HG03442 (cell line): ENCODE data around the gene SYT12.

Experiments
- ATAC-seq: cut with Tn5 transposase; IDR thresholded peaks from one replicate; pipeline ENCODE4 v1.9.1; 2021; ENCODE audit warnings: mild to moderate bottlenecking, moderate library complexity; ENCODE audit not compliant: unreplicated experiment

SYT12 gene

DNA sequence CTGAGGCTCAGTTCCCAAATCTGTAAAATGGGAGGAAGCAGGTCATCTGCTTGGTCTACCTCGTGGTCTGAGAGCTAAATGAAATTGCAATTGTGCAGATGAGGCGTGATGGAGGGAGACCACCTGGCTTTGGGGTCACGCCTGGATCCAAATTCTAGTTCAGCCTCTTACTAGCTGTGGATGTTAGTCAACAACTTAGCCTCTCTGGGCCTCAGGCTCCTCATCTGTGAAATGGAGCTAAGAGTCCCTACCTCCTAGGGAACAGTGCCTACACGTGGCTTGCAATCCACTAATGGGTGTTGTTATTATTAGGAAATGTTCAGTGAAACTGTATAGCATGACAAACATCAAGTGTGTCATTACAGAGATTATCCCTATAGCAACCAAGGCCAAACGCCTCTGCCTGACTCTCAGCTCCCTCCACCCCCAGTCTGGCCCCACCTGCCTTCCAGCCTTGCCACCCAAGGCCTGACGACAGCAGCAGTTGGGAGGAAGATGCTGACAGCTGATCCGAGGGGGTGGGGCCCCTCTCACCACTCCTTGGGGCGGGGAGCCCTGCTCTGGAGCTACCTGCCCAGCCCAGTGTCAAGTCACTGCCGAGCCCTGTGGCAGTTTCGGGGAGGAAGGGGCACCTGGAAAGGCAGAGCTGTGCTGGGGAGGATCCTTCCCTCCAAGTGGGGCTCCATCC is 32.0 kb downstream of the SYT12 start:
- ATAC-seq, result no peak

GRCh38 chr11:67055812-67056211 is 32.9 kb downstream of the SYT12 start:
- no peak for ATAC-seq

DNA sequence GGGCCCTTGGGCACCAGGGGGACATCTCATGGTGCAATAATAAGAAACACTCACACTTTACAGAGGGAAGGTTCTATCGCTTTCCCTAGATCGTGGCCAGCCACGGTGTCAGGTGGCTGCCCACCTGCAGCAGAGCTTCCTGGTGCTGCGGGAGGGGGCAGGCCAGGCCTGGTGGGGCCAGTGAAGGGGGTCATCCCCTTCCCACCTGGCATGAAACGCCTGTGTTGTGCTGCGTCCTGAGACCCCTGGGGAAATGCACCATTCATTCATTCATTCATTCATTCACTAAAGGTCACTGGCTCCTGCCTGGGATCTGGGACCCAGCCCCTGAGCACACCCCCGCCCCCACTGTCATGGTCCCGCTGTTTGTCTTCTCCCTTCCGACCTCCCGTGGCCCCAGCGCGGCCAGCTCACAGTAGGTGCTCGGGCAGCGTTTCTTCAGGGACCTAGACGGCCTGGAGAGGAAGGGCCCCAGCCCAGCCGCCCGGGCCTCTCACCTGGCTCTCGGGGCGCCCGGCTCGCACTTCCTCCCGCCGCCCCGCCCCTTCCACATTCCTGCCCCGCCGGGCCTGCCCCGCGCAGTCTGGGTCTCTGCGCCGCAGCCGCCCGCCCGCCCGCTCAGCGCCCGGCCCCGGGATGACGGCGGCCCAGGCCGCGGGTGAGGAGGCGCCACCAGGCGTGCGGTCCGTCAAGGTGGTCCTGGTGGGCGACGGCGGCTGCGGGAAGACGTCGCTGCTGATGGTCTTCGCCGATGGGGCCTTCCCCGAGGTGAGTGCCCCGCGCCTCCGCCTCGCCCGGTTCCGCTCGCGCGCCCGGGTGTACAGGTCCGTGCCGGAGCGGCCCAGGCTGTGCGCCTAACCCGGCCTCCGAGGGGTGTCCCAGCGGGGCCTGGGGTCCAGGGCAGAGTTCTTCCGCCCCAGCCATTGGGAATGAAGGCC is 33.6 kb downstream of the SYT12 start, which contains the start of gene RHOD:
Gene RHOD, plus strand, starts transcription at position 581 of the 938 bp plus-strand sequence. Its CDS starts 56 bp downstream, at position 637.
- ATAC-seq, result no peak

DNA sequence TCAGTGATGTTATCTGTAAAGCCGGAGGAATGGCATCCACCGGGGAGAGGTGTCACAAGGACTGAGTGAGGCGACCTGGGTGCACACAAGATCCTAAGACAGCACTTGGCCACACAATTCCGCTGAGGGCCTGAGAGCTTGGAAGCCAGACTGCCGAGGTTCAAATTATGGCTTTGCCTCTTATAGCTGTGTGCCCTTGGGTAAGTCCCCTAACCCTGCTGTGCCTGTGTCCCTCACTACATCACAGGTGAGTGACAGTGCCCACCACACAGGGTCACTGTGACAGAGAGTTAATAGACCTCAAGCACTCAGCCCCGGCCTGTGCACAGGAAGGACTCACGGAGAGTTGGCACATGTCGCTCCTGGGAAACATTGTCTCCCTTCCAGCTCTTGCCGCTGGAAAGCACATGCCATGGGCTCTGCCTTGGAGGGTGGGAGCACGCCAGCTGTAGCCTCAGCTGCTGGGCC is 34.3 kb downstream of the SYT12 start:
- ATAC-seq, result no peak

- no peak for ATAC-seq
Measured at GRCh38 chr11:67058506-67058905, 35.6 kb downstream of the SYT12 start.

- ATAC-seq, result no peak
Measured at GRCh38 chr11:67059671-67060070, 36.7 kb downstream of the SYT12 start.

- ATAC-seq, result no peak
Measured at GRCh38 chr11:67060111-67060522, 37.2 kb downstream of the SYT12 start.

DNA sequence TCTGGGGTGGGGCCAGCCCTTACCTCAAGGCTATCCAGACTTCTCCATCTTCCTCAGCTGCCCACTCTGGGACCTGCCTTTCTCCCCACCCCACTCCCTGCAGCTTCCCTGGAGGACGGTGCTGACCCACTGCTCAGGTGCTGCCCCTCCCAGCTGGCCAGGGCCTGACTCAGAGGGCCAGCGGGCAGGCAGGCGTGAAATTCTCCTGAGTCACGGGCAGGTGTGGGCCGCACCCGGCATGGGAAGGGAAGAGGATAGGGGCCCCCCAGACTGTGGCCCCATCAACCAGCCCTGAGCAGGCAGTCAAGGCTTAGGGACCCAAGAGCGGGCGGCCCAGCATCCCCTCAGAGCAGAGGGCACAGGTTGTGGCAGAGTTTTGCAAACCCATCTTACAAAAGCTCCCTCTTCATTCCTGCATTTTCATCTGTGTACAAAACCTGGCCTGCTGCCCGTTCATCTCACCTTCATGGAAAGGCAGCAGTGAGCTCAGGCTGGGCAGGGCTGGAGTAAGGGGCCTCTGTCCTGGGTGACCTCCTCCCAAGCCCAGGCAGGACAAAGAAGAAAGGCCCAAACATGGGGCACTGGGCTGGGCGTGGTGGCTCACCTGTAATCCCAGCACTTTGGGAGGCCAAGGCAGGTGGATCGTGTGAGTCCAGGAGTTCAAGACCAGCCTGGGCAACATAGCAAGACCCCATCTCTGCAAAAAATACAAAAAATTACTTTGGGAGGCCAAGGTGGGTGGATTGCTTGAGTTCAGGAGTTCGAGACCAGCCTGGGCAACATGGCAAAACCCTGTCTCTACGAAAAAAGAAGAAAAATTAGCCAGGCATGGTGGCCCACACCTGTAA is 39.8 kb downstream of the SYT12 start:
- ATAC-seq, result no peak

- ATAC-seq, result no peak
Measured at GRCh38 chr11:67066333-67066709, 43.4 kb downstream of the SYT12 start.

DNA sequence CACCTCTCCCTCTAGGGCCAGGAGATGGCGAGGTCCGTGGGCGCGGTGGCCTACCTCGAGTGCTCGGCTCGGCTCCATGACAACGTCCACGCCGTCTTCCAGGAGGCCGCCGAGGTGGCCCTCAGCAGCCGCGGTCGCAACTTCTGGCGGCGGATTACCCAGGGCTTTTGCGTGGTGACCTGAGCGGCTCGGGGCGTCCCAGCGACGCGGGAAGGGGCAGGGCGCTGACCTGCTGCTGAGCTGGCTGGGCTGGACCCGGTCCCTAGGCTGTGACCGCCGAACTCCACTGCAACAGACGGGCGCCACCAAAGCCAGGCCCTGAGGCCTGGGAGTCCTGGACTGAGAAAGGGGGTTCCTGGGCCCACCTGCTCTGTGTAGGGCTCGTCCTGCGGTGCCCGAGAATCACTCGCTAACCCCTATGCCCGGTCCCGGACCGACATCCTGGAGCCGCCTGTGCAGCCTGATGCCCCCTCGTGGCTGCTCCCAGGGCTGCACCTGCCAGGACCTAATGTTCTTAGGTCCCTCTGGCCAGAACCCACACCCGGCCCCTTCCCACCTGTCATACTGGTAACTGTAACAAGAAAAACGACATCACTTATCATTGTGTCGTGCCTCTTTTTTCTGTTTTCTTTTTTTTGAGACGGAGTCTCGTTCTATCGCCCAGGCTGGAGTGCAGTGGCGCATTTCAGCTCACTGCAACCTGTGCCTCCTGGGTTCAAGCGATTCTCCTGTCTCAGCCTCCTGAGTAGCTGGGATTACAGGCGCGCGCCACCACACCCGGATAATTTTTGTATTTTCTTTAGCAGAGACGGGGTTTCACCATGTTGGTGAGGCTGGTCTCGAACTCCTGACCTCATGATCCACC is 48.7 kb downstream of the SYT12 start:
- no peak for ATAC-seq

GRCh38 chr11:67072295-67072694 is 49.4 kb downstream of the SYT12 start:
- ATAC-seq, result no peak

GRCh38 chr11:67073908-67074307 is 51.0 kb downstream of the SYT12 start:
- ATAC-seq, result no peak

DNA sequence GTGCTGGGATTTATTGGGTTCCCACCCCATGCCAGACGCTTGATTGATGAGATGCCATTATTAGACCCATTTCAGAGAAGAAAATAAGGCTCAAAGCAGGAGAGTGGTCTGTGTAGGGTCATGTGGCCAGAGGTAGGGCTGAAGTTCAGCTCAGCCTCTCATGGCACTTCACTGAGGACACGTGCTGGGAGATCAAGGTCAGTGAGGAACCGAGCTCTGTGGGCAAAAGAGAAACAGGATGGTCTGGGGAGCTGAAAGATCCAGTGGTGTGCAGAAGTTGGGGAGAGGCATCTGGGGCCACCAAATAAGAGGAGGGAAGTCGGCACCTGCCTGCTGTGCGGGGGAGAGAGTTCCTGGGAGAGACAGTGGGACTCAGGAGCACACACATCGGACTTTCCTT is 53.3 kb downstream of the SYT12 start:
- no peak for ATAC-seq

- ATAC-seq, result no peak
Measured at GRCh38 chr11:67079065-67079705, 56.3 kb downstream of the SYT12 start.

DNA sequence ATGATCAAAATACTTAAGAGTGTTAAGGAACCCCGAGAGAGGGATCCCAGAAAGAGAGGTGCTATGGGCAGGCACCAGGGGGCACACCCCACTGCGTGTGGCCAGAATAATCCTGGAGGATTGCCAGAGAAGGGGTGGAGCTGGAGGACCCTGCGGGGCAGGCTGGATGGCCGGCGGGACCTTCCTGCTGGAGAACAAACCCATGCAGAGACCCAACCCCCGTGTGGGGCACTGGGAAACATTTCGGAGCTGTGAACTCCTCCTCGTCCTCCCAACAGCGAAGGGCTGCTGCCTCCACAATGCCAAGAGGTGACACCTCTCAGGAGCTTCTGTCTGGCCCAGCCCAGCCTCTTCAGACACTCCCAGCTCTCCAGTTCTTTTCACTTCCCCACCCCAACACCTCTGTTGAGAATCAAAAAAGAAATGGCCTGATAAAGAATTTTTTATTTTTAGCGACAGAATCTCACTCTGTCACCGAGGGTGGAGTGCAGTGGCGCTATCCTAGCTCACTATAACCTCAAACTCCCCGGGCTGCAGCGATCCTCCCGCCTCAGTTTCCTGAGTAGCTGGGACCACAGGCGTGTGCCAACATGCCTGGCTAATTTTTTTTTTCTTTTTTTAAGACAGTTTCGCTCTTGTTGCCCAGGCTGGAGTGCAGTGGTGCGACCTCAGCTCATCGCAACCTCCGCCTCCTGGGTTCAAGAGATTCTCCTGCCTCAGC is 59.3 kb downstream of the SYT12 start:
- no peak for ATAC-seq

DNA sequence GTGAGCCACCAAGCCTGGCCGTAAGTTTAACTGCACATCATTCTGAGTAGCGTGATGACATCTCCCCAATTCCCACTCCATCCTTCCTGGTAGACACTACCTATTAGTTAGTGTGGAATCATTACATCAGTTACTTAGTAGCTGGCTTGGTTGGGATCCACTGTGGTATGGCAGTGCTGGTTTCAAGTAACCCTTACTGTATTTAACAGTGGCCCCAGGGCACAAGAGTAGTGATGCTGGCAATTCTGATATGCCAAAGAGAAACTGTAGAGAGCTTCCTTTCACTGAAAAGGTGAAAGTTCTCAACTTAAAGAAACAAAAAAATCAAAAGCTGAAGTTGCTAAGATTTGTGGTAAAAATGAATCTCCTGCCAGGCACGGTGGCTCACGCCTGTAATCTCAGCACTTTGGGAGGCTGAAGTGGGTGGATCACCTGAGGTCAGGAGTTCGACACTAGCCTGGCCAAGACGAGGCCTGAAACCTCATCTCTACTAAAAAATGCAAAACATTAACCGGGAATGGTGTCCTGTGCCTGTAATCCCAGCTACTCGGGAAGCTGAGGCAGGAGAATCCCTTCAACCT is 60.9 kb downstream of the SYT12 start:
- no peak for ATAC-seq

DNA sequence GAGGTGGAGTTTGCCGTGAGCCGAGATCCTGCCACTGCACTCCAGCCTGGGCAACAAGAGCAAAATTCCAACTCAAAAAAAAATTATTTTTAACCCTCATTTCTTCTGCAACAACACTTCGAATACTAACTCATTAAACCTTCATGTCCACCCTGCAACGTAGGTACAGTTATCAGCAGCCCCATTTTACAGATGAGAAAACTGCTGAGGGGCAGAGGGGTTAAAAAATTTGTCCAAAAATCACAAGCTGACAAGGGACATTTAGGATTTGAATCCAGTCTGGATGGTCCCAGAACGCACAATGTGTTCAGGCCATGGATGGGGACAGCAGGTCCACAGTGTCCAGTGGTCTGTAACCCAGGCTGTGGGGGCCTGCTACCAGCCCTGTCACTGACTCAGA is 62.7 kb downstream of the SYT12 start:
- no peak for ATAC-seq

- no peak for ATAC-seq
Measured at GRCh38 chr11:67090717-67091116, 67.8 kb downstream of the SYT12 start.

GRCh38 chr11:67095214-67095507 is 72.2 kb downstream of the SYT12 start:
- no peak for ATAC-seq
